Upper lobe of left lung (tissue), 6 donors: Measurements from ENCODE around the gene FGF9. TPM values are rescaled to one million over a fixed set of nuclear protein-coding genes. Genes with fewer than 3 reads are reported as not detected.

Source experiments
- ATAC-seq, 2 donors: fragments of 200-7000 bp; cut with Tn5 transposase; one replicate each; pipeline ENCODE4 v1.9.1; 2022; ENCODE audit warnings: mild to moderate bottlenecking in 2 of 2, moderate library complexity in 2 of 2; ENCODE audit not compliant: low FRiP score in 2 of 2
- DNase-seq, 2 donors: peaks; one replicate each; pipeline ENCODE4 v3.0.0-alpha.2; 2019 to 2020
- H3K27ac ChIP-seq, 4 donors: fragments of 200-600 bp; sonication (generic); one replicate each; pipeline ENCODE4 v1.5.1; 2016 to 2019
- H3K27me3 ChIP-seq, 4 donors: fragments of 200-600 bp; sonication (generic); one replicate each; pipeline ENCODE4 v1.5.1; 2017 to 2019
- H3K36me3 ChIP-seq, 4 donors: fragments of 200-600 bp; sonication (generic); one replicate each; pipeline ENCODE4 v1.5.1; 2016 to 2019
- H3K4me1 ChIP-seq, 4 donors: fragments of 200-600 bp; sonication (generic); one replicate each; pipeline ENCODE4 v1.5.1; 2018 to 2019
- H3K4me3 ChIP-seq, 4 donors: fragments of 200-600 bp; sonication (generic); one replicate each; pipeline ENCODE4 v1.5.1; 2017 to 2019; ENCODE audit warnings: mild to moderate bottlenecking in 2 of 4, moderate library complexity in 1 of 4
- H3K9me3 ChIP-seq, 4 donors: fragments of 200-600 bp; sonication (generic); one replicate each; pipeline ENCODE4 v1.5.1; 2018 to 2019
- EP300 ChIP-seq, 4 donors: sonication (generic); formaldehyde crosslinking; IDR thresholded peaks; one replicate each; pipeline ENCODE4 v1.5.1; 2017; ENCODE audit warnings: antibody characterized with exemption in 4 of 4, control low read depth in 2 of 4
- POLR2A ChIP-seq, 4 donors: fragments of 450-650 bp; IDR thresholded peaks; one replicate each; pipeline ENCODE4 v1.5.1; 2016 to 2017; ENCODE audit warnings: antibody characterized with exemption in 4 of 4, mild to moderate bottlenecking in 2 of 4
- POLR2AphosphoS5 ChIP-seq, 2 donors: sonication (generic); formaldehyde crosslinking; IDR thresholded peaks; one replicate each; pipeline ENCODE4 v1.5.1; 2017; ENCODE audit warnings: antibody characterized with exemption in 2 of 2
- WGBS, 2 donors: methylation state at CpG; one replicate each; pipeline ENCODE4 v1.1.5; 2017 to 2018; 5-methylcytosine and 5-hydroxymethylcytosine counted together
- total RNA-seq, 6 donors: library from RNA; depleted of rRNA in 4 of 6; stranded (reverse); fragments of >200 nt in 4 of 6; gene quantifications; one replicate each; pipeline versions ENCODE4 v1.1.0 to v1.2.1, GENCODE V29; 2016 to 2021
- TF ChIP-seq, protein P1 (sequence below), 6 experiments: fragments of 450-650 bp in 4 of 6; fragments of 200-600 bp in 2 of 6; sonication (generic) in 2 of 6; IDR thresholded peaks; one replicate each; pipeline ENCODE4 v1.5.1; 2016 to 2019; ENCODE audit warnings: antibody characterized with exemption in 6 of 6
- donor health status: DM: no; HTN: no; CAD: no; lungs with moderate emphysema.
- donor health status: DM: no; HTN: yes; CAD: no; lungs with severe emphysema.

FGF9 gene
- total RNA-seq, 6 donors from 2014 or later, result 0.11 to 3.6 (median 0.79) TPM; not detected in 1

DNA sequence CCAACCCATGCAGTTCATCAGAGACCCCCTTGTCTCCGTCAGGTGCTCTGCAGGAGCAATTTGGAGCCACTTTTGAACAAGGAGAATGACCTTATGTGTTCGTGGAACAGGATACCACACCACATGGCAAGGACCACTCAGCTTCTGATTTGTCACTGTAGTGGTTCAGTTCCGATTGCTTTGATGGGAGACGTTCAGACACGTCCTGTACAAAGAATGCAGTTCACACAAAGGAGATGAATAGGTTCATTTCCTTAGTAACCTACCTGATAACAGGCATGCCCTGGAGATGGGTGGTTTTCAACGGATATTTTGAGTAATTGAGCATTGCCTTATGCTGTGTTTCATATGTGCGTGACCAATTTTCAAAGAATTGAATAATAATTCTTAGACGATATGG lies 17.2 kb downstream of the FGF9 start:
- TF ChIP-seq POLR2A (IDR thresholded peaks at IDR 0.05), result no peak
- TF ChIP-seq, protein P1, sequence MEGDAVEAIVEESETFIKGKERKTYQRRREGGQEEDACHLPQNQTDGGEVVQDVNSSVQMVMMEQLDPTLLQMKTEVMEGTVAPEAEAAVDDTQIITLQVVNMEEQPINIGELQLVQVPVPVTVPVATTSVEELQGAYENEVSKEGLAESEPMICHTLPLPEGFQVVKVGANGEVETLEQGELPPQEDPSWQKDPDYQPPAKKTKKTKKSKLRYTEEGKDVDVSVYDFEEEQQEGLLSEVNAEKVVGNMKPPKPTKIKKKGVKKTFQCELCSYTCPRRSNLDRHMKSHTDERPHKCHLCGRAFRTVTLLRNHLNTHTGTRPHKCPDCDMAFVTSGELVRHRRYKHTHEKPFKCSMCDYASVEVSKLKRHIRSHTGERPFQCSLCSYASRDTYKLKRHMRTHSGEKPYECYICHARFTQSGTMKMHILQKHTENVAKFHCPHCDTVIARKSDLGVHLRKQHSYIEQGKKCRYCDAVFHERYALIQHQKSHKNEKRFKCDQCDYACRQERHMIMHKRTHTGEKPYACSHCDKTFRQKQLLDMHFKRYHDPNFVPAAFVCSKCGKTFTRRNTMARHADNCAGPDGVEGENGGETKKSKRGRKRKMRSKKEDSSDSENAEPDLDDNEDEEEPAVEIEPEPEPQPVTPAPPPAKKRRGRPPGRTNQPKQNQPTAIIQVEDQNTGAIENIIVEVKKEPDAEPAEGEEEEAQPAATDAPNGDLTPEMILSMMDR (IDR thresholded peaks at IDR 0.05), result no peak
- no peak for TF ChIP-seq EP300 (IDR thresholded peaks at IDR 0.05)
- TF ChIP-seq POLR2AphosphoS5 (IDR thresholded peaks at IDR 0.05), result no peak
- DNase-seq, result no peak
- H3K9me3 ChIP-seq, result no peaks in the 10 kb centered on the region

DNA sequence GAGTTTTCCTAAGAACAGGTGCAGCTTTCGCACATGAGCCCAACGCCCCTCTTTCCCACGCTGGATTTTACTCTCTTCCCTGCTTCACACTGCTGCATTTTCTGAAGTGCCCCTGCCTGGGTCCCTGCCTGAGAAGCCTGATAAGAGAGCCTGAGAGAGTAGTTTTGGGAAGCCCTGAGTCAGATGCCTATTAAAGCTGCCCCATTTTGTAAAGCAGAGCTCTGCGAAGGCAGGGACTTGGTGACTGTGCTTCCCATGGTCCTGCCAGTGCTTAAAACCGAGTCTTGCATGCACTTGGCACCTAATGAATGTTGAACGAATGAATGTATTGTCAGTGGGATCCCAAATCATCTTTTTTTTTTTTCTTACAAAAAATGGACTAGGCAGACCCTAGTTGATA lies 18.2 kb downstream of the FGF9 start:
- no peaks in the 10 kb centered on the region for H3K9me3 ChIP-seq
- ATAC-seq (no peak), DNase-seq (no peak)
- no peak overlapping the region for H3K27ac ChIP-seq
- no peaks in the 10 kb centered on the region for H3K36me3 ChIP-seq
- TF ChIP-seq POLR2AphosphoS5 (IDR thresholded peaks at IDR 0.05) (no peak), EP300 (IDR thresholded peaks at IDR 0.05) (no peak), POLR2A (IDR thresholded peaks at IDR 0.05) (no peak)
- TF ChIP-seq, protein P1 (IDR thresholded peaks at IDR 0.05), result no peak
- H3K4me3 ChIP-seq, result no peak overlapping the region
- no peaks in the 10 kb centered on the region for H3K27me3 ChIP-seq
- H3K4me1 ChIP-seq, result no peaks in the 10 kb centered on the region
- WGBS, 2 donors, result 84 to 86% methylated on average over 6 of the region's 6 CpGs

More for the DNA sequence above, 17.2 kb downstream of the FGF9 start:
- 66 to 76% methylated on average over 8 of the region's 8 CpGs for WGBS, 2 donors
- Histone ChIP-seq H3K36me3 (no peaks in the 10 kb centered on the region), H3K27ac (no peak overlapping the region), H3K4me3 (no peak overlapping the region), H3K27me3 (no peaks in the 10 kb centered on the region), H3K4me1 (no peaks in the 10 kb centered on the region)
- ATAC-seq, result no peak

DNA sequence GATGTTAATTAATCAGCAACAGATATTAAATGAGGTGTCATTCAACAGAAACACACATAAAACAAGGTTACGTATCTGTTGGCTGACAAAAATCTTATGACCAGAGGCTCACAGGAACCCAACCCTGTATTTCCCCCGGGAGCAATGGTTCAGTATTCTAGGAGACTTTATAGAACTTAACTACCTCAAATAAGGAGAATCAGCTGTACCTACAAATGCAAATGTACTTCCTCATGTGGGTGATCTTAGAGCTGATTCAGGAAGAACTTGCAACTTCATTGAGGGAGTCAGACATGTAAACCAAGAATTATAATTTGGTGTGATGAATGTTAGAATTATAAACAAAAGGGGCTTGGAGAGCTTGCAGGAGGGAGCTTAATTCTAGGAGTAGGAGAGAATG lies 20.1 kb downstream of the FGF9 start:
- Histone ChIP-seq H3K27ac (no peak overlapping the region), H3K27me3 (no peaks in the 10 kb centered on the region), H3K36me3 (no peaks in the 10 kb centered on the region), H3K4me3 (no peak overlapping the region), H3K4me1 (no peaks in the 10 kb centered on the region), H3K9me3 (no peaks in the 10 kb centered on the region)
- no peak for TF ChIP-seq POLR2A (IDR thresholded peaks at IDR 0.05)
- no peak for TF ChIP-seq EP300 (IDR thresholded peaks at IDR 0.05)
- TF ChIP-seq POLR2AphosphoS5 (IDR thresholded peaks at IDR 0.05), result no peak
- TF ChIP-seq, protein P1 (IDR thresholded peaks at IDR 0.05), result no peak
- 59 to 78% methylated on average over 2 of the region's 2 CpGs for WGBS, 2 donors
- DNase-seq, result no peak
- ATAC-seq, result no peak

DNA sequence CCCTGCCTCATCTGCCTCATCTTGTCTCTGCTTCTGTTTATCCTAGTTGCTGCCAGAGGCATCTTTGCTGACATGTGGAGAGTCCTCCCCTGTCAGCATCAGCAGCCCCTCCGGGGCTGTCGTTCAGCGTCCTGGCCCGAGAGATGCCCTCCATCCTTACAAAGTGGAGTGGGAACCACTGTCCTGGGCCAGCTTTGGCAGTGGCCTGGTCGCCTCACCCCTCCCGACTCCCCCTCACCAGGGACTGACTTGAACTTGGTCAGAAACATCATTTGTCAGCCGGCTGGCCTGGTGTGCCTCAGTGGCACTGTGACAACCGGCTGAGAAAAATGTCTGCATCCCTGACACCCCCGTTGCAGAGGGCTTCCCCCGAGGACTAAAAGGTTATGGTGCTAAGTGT lies 20.6 kb downstream of the FGF9 start:
- no peak overlapping the region for H3K27ac ChIP-seq
- 78 to 80% methylated on average over 8 to 10 of the region's 10 CpGs for WGBS, 2 donors
- H3K9me3 ChIP-seq, result no peaks in the 10 kb centered on the region
- H3K27me3 ChIP-seq, result no peaks in the 10 kb centered on the region
- H3K36me3 ChIP-seq, result no peaks in the 10 kb centered on the region
- ATAC-seq (no peak), DNase-seq (peak in 1 of 2 donors; percentile 28)
- TF ChIP-seq POLR2AphosphoS5 (IDR thresholded peaks at IDR 0.05), result no peak
- TF ChIP-seq, protein P1 (IDR thresholded peaks at IDR 0.05), result no peak
- no peak overlapping the region for H3K4me3 ChIP-seq
- H3K4me1 ChIP-seq, result no peaks in the 10 kb centered on the region

GRCh38 chr13:21691928-21692327 lies 21.1 kb downstream of the FGF9 start:
- H3K27me3 ChIP-seq, result no peaks in the 10 kb centered on the region
- TF ChIP-seq, protein P1 (IDR thresholded peaks at IDR 0.05), result no peak
- TF ChIP-seq POLR2AphosphoS5 (IDR thresholded peaks at IDR 0.05) (no peak), EP300 (IDR thresholded peaks at IDR 0.05) (no peak), POLR2A (IDR thresholded peaks at IDR 0.05) (no peak)
- ATAC-seq (no peak), DNase-seq (no peak)
- no peak overlapping the region for H3K4me3 ChIP-seq
- 81% methylated on average over 5 of the region's 5 CpGs for WGBS, 2 donors
- H3K9me3 ChIP-seq, result no peaks in the 10 kb centered on the region
- H3K36me3 ChIP-seq, result no peaks in the 10 kb centered on the region
- H3K4me1 ChIP-seq, result no peaks in the 10 kb centered on the region
- no peak overlapping the region for H3K27ac ChIP-seq
